ENCODE results near the gene MAGI2.

GRCh38 chr7:78616539-78616938 is 836.9 kb downstream of the MAGI2 start:
- TF ChIP-seq POLR2A (IDR thresholded peaks at IDR 0.05) (no peak), POLR2AphosphoS5 (IDR thresholded peaks at IDR 0.05) (no peak), CTCF (IDR thresholded peaks at IDR 0.05) (no peak)

Measured in breast epithelium (tissue), 3 donors.